Hepatocyte (in vitro differentiated cells): ENCODE data around the gene LHFPL2. TPM values are rescaled to one million over a fixed set of nuclear protein-coding genes. Genes with fewer than 3 reads are reported as not detected.
A peak's percentile ranks its signal among the peaks of the same experiment; 100 is the strongest.

ENCODE experiments used
- DNase-seq: peaks from one replicate; pipeline ENCODE4 v3.0.0-alpha.2; 2016; ENCODE audit warnings: low spot score
- H2AFZ ChIP-seq: fragments of 200-600 bp; sonication (generic); 2 replicates; pipeline ENCODE4 v1.6.0; 2016; ENCODE audit warnings: antibody characterized with exemption, mild to moderate bottlenecking
- H3K27ac ChIP-seq: fragments of 200-600 bp; sonication (generic); 2 replicates; pipeline ENCODE4 v1.5.1; 2016; ENCODE audit warnings: mild to moderate bottlenecking
- H3K27me3 ChIP-seq: fragments of 200-600 bp; sonication (generic); 2 replicates; pipeline ENCODE4 v1.6.1; 2016
- H3K36me3 ChIP-seq: fragments of 200-600 bp; sonication (generic); replicated peaks from 2 replicates; pipeline ENCODE4 v1.5.1; 2016; ENCODE audit warnings: low read depth; ENCODE audit not compliant: insufficient read depth
- H3K4me1 ChIP-seq: fragments of 200-600 bp; sonication (generic); 2 replicates; pipeline ENCODE4 v1.5.1; 2016; ENCODE audit warnings: mild to moderate bottlenecking, moderate library complexity; ENCODE audit not compliant: insufficient read depth
- H3K4me2 ChIP-seq: fragments of 200-600 bp; sonication (generic); 2 replicates; pipeline ENCODE4 v1.6.0; 2016
- H3K4me3 ChIP-seq: fragments of 200-600 bp; sonication (generic); 2 replicates; pipeline ENCODE4 v1.5.1; 2016; ENCODE audit warnings: mild to moderate bottlenecking
- H3K79me2 ChIP-seq: fragments of 200-600 bp; sonication (generic); 2 replicates; pipeline ENCODE4 v1.6.0; 2017; ENCODE audit warnings: mild to moderate bottlenecking
- H3K9me2 ChIP-seq: fragments of 200-600 bp; sonication (generic); replicated peaks from 2 replicates; pipeline ENCODE4 v1.6.0; 2017; ENCODE audit warnings: mild to moderate bottlenecking; ENCODE audit not compliant: insufficient read depth
- H3K9me3 ChIP-seq: fragments of 200-600 bp; sonication (generic); 2 replicates; pipeline ENCODE4 v1.5.1; 2016; ENCODE audit warnings: low read depth, mild to moderate bottlenecking
- H4K20me1 ChIP-seq: fragments of 200-600 bp; sonication (generic); 2 replicates; pipeline ENCODE4 v1.6.0; 2016; ENCODE audit warnings: mild to moderate bottlenecking; ENCODE audit not compliant: insufficient read depth, poor library complexity, severe bottlenecking
- CTCF ChIP-seq: fragments of 200-600 bp; sonication (generic); IDR thresholded peaks from 2 replicates; pipeline ENCODE4 v1.5.1; 2016; ENCODE audit warnings: antibody characterized with exemption, mild to moderate bottlenecking; ENCODE audit not compliant: poor library complexity
- EZH2 ChIP-seq: fragments of 200-600 bp; sonication (generic); IDR thresholded peaks from 2 replicates; pipeline ENCODE4 v1.6.1; 2016; ENCODE audit warnings: antibody characterized with exemption, mild to moderate bottlenecking, borderline replicate concordance
- EZH2phosphoT487 ChIP-seq: fragments of 200-600 bp; sonication (generic); IDR thresholded peaks from one replicate; pipeline ENCODE4 v1.6.1; 2018; ENCODE audit warnings: antibody characterized with exemption, mild to moderate bottlenecking, low read depth, moderate library complexity; ENCODE audit not compliant: unreplicated experiment, severe bottlenecking
- whole genome bisulfite sequencing: methylation state at CpG from one replicate; pipeline ENCODE4 v1.1.6; 2016; ENCODE audit warnings: low lambda C conversion rate; ENCODE audit errors: missing lambda C conversion rate; 5-methylcytosine and 5-hydroxymethylcytosine counted together
- polyA plus RNA-seq: library from polyadenylated mRNA; unstranded; fragments of >200 nt; fragmentation: Nextera tagmentation; extraction: Ambion mirVana; gene quantifications from 2 replicates; pipeline ENCODE4 v1.2.1, GENCODE V29; 2016
- total RNA-seq: library from RNA; depleted of rRNA; stranded (reverse); fragments of >200 nt; gene quantifications from 2 replicates; pipeline ENCODE4 v1.2.3, GENCODE V29; 2014

The LHFPL2 gene
- total and polyA plus RNA-seq, 2 experiments from 2014 or later, result 15.6 to 39.9 TPM

- no peak for DNase-seq
- Histone ChIP-seq H3K36me3 (no peaks in the 10 kb centered on the region), H3K79me2 (peaks cover 92% of the 10 kb centered on the region), H2AFZ (no peak overlapping the region), H3K27ac (peak overlapping the region; percentile 78), H3K27me3 (no peaks in the 10 kb centered on the region), H4K20me1 (peaks cover 4% of the 10 kb centered on the region), H3K4me2 (no peak overlapping the region), H3K9me3 (no peaks in the 10 kb centered on the region), H3K4me3 (no peak overlapping the region), H3K4me1 (peaks cover 47% of the 10 kb centered on the region), H3K9me2 (no peaks in the 10 kb centered on the region)
- no peak for TF ChIP-seq CTCF
- no peak for TF ChIP-seq EZH2
- TF ChIP-seq EZH2phosphoT487, result no peak
- 68% methylated on average over 5 of the region's 5 CpGs for WGBS
Measured at GRCh38 chr5:78637468-78637867, 11.1 kb downstream of the LHFPL2 start.

GRCh38 chr5:78636682-78637081 lies 11.9 kb downstream of the LHFPL2 start:
- H3K36me3 ChIP-seq, result no peaks in the 10 kb centered on the region
- no peak overlapping the region for H3K4me2 ChIP-seq
- peak overlapping the region; percentile 78 for H3K27ac ChIP-seq
- H2AFZ ChIP-seq, result no peak overlapping the region
- no peaks in the 10 kb centered on the region for H3K9me2 ChIP-seq
- peaks cover 4% of the 10 kb centered on the region for H4K20me1 ChIP-seq
- H3K4me3 ChIP-seq, result no peak overlapping the region
- no peak for DNase-seq
- H3K79me2 ChIP-seq, result peaks cover 92% of the 10 kb centered on the region
- TF ChIP-seq EZH2, result no peak
- no peak for TF ChIP-seq EZH2phosphoT487
- no peak for TF ChIP-seq CTCF
- H3K27me3 ChIP-seq, result no peaks in the 10 kb centered on the region
- no peaks in the 10 kb centered on the region for H3K9me3 ChIP-seq
- WGBS, result 67% methylated on average over 1 of the region's 1 CpG
- peaks cover 47% of the 10 kb centered on the region for H3K4me1 ChIP-seq

DNA sequence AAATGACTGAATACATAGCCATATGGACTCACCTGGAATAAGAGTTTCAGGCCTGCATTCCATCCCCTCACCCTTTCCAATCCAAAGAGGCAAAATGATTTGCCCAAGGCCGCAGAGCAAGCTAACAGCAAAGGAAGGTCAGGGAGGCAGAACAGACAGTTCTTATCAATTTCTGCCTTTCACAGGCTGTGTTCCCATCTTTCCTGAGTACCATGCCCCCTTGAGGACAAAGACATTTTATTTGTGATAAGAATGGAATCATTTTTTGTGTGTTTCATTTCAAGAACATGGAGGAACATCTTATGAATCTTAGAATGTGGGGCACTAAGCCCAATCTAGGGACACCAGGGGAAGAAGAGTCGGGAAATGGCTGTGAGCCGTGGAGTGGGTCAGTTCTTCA lies 13.9 kb downstream of the LHFPL2 start:
- H3K4me1 ChIP-seq, result peaks cover 36% of the 10 kb centered on the region
- H3K36me3 ChIP-seq, result no peaks in the 10 kb centered on the region
- H3K79me2 ChIP-seq, result peaks cover 91% of the 10 kb centered on the region
- H3K27me3 ChIP-seq, result no peaks in the 10 kb centered on the region
- H3K9me3 ChIP-seq, result no peaks in the 10 kb centered on the region
- H3K4me2 ChIP-seq, result no peak overlapping the region
- H4K20me1 ChIP-seq, result peaks cover 4% of the 10 kb centered on the region
- H3K4me3 ChIP-seq, result no peak overlapping the region
- no peak overlapping the region for H2AFZ ChIP-seq
- TF ChIP-seq EZH2 (no peak), CTCF (peak; percentile 17)
- no peak overlapping the region for H3K27ac ChIP-seq
- 85% methylated on average over 3 of the region's 3 CpGs for WGBS
- DNase-seq, result no peak
- H3K9me2 ChIP-seq, result no peaks in the 10 kb centered on the region

DNA sequence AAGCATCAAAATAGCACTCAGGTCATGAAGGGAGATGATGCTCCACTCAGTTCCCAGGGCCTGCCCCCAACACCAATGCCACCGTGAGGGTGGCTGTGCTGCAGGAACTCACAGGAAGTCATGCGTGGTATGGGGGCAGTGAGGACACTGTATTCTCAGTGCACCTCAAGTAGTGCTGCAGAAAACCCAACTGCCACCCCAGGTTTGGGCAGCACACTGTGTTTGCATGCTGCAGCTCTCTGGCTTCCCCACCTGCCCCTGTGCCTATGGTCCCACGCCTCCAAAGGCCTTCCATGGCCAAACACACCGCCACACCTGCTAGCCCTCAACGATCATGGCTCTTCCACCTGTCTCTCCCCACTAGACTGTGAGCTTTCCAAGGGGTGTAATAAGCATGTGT lies 14.3 kb downstream of the LHFPL2 start:
- H3K9me2 ChIP-seq, result no peaks in the 10 kb centered on the region
- no peak for TF ChIP-seq CTCF
- TF ChIP-seq EZH2, result no peak
- no peak for TF ChIP-seq EZH2phosphoT487
- H3K9me3 ChIP-seq, result no peaks in the 10 kb centered on the region
- no peaks in the 10 kb centered on the region for H3K36me3 ChIP-seq
- peaks cover 91% of the 10 kb centered on the region for H3K79me2 ChIP-seq
- peak overlapping the region; percentile 57 for H3K27ac ChIP-seq
- no peak overlapping the region for H2AFZ ChIP-seq
- H3K4me3 ChIP-seq, result no peak overlapping the region
- peaks cover 4% of the 10 kb centered on the region for H4K20me1 ChIP-seq
- no peak for DNase-seq
- H3K4me2 ChIP-seq, result peak overlapping the region; percentile 3
- H3K4me1 ChIP-seq, result peaks cover 36% of the 10 kb centered on the region
- no peaks in the 10 kb centered on the region for H3K27me3 ChIP-seq
- 76% methylated on average over 5 of the region's 5 CpGs for WGBS
